BJ (cell line): ENCODE results near the gene WSCD1. TPM values are rescaled to one million over a fixed set of nuclear protein-coding genes. Genes with fewer than 3 reads are reported as not detected.

Experiments
- CTCF ChIA-PET: fragments of 350-600 bp; formaldehyde crosslinking; extraction: SDS; loops from one replicate; lab custom pipeline; 2021; ENCODE audit warnings: antibody characterized with exemption, inconsistent platforms; lab: Yijun Ruan, JAX
- POLR2A ChIA-PET: fragments of 300-600 bp; sonication (Branson Sonifier 250); formaldehyde crosslinking; extraction: SDS; loops from one replicate; lab custom pipeline; 2021; ENCODE audit warnings: antibody characterized with exemption; lab: Charles Lee
- DNase-seq: peaks from one replicate; pipeline ENCODE4 v3.0.0-alpha.2; 2011; ENCODE audit warnings: low read depth
- H3K27me3 ChIP-seq: 2 replicates; pipeline ENCODE4 v1.6.0; 2011; ENCODE audit warnings: low read length; ENCODE audit not compliant: control insufficient read depth, insufficient read depth
- H3K36me3 ChIP-seq: 2 replicates; pipeline ENCODE4 v1.5.1; 2011; ENCODE audit warnings: low read length; ENCODE audit not compliant: control insufficient read depth, insufficient read depth
- H3K4me3 ChIP-seq: 2 replicates; pipeline ENCODE4 v1.5.1; 2011; ENCODE audit warnings: low read depth, mild to moderate bottlenecking, control low read depth, low read length
- polyA plus RNA-seq: library from polyadenylated mRNA; depleted of rRNA; stranded (reverse); fragments of >200 nt; gene quantifications from 2 replicates; pipeline ENCODE4 v1.2.3, GENCODE V29; 2011
- TF ChIP-seq, protein P1 (sequence below): IDR thresholded peaks from 2 replicates; pipeline ENCODE4 v1.5.1; 2011; ENCODE audit warnings: low read depth, mild to moderate bottlenecking, control low read depth, inconsistent platforms, low read length, moderate library complexity; ENCODE audit not compliant: insufficient read depth

The WSCD1 gene
- polyA plus RNA-seq, 1 experiment = 1.0 TPM

DNA sequence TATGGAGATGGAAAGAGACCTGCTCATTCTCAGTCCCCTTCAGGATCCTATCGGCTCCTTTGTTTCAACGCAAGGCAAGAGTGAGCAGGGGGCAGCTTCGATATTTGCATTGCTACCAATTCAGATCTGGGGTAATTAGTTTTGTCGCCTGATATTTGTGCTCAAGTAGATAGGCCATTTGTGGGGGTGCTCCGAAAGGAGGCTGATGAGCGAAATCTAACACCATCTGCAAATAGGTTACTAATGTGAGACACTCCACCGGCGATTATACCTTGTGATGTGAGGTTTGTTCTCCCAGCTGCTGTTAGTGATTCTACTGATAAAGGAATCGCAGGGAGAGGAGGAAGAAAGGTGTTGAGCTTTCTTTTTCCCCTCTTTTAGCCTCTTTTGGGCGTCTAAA is 31.5 kb downstream of the WSCD1 start:
- no peak for DNase-seq
- no peaks in the 10 kb centered on the region for H3K36me3 ChIP-seq
- POLR2A ChIA-PET = no interaction called here
- TF ChIP-seq, protein P1, sequence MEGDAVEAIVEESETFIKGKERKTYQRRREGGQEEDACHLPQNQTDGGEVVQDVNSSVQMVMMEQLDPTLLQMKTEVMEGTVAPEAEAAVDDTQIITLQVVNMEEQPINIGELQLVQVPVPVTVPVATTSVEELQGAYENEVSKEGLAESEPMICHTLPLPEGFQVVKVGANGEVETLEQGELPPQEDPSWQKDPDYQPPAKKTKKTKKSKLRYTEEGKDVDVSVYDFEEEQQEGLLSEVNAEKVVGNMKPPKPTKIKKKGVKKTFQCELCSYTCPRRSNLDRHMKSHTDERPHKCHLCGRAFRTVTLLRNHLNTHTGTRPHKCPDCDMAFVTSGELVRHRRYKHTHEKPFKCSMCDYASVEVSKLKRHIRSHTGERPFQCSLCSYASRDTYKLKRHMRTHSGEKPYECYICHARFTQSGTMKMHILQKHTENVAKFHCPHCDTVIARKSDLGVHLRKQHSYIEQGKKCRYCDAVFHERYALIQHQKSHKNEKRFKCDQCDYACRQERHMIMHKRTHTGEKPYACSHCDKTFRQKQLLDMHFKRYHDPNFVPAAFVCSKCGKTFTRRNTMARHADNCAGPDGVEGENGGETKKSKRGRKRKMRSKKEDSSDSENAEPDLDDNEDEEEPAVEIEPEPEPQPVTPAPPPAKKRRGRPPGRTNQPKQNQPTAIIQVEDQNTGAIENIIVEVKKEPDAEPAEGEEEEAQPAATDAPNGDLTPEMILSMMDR = no peak
- H3K4me3 ChIP-seq = no peak overlapping the region
- no peaks in the 10 kb centered on the region for H3K27me3 ChIP-seq
- CTCF ChIA-PET = no interaction called here

DNA sequence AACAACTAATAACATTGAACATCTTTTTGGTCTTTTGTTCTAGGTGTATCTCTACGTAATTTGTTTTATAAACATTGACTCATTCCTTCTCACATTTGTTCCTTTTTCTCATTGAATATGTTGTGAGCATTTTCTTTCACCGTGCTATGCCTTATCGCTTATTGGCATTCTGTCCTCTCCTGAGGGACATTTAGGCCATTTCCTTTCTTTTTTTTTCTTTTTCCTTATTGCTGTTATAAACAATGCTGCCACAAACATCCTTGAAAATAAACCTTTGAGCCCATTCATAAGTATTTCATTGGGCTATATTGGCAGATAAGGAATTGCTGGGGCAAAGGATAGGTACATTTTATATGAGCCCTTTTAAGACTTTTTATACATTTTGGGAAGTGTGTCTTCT is 32.4 kb downstream of the WSCD1 start:
- ChIA-PET POLR2A (no interaction called here), CTCF (no interaction called here)
- TF ChIP-seq, protein P1 = no peak
- H3K27me3 ChIP-seq = no peaks in the 10 kb centered on the region
- no peak for DNase-seq
- H3K36me3 ChIP-seq = no peaks in the 10 kb centered on the region
- no peak overlapping the region for H3K4me3 ChIP-seq

DNA sequence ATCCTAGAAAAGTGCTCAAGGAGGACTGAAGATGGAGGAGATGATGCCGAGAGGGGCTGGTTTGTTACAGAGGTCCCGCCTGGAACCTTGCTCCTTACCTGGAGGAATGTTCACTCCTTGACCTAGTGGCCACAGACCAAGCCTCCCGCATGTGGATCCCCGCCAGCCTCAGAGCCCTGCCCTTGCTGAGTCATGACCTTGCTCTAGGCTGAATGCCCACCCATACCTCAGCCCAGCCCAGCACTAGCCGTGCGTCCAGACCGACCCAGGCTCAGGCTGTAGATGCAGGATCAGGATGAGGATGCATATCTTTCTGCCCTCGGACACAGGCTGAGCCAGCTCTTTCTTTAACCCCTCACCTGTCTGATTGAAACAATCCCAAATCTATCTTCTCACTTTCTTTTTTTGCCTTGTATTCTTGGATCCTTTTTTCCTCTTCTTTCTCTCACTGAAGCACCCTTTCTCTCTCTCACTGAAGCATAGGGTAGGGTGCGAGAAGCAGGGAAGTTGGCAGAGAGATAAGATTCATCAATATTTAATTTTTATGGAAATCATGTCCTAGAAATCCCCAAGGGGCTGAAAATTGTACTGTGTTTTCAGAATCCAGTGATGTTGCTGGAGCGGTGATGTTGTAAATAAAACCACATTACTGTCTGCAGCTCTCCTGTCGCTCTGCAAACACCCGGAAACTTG is 34.9 kb downstream of the WSCD1 start:
- Histone ChIP-seq H3K36me3 (no peaks in the 10 kb centered on the region), H3K4me3 (no peak overlapping the region), H3K27me3 (no peaks in the 10 kb centered on the region)
- POLR2A ChIA-PET = no interaction called here
- no peak for DNase-seq
- CTCF ChIA-PET = no interaction called here
- TF ChIP-seq, protein P1 = no peak

DNA sequence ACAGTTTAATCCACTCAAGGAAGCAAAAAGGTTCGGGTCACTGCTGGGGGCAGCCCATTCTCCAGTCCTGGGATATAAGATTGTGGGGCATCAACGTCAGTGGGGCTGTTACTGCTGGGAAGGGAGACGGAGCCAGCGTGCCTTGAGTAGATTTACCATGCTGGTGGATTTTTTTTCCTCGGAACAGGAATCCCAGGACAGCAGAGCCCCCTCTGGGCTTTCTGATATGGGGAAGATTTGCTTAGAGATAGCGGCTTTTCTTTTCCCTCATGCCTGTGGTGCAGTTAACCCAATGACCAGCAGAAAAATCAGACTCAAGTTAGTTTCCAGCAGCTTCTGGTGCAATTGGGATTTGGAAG is 35.4 kb downstream of the WSCD1 start:
- no peak overlapping the region for H3K4me3 ChIP-seq
- TF ChIP-seq, protein P1 = no peak
- CTCF ChIA-PET = no interaction called here
- DNase-seq = no peak
- POLR2A ChIA-PET = no interaction called here
- H3K27me3 ChIP-seq = no peaks in the 10 kb centered on the region
- no peaks in the 10 kb centered on the region for H3K36me3 ChIP-seq

DNA sequence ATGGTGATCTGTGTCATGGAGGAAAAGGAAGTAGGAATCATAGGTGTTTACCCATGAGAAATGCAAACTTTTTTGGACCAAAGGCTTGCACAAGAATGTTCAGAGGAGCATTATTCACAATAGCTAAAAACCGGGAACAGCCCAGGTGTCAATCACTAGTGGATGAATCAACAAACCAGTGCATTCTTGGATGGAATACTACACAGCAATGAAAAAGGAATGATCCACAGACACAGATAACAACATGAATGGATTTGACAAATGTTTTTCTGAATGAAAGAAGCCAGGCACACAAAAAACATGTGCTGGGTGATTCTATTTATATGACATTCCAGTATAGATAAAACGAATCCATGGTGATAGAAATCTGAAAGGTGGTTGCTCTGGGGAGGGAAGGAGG is 36.0 kb downstream of the WSCD1 start:
- no peak for DNase-seq
- Histone ChIP-seq H3K36me3 (no peaks in the 10 kb centered on the region), H3K4me3 (no peak overlapping the region), H3K27me3 (no peaks in the 10 kb centered on the region)
- POLR2A ChIA-PET = no interaction called here
- TF ChIP-seq, protein P1 = no peak
- CTCF ChIA-PET = no interaction called here
